Endodermal cell (in vitro differentiated cells): Measurements from ENCODE around the gene MBTD1. TPM values are rescaled to one million over a fixed set of nuclear protein-coding genes. Genes with fewer than 3 reads are reported as not detected.
A peak's percentile ranks its signal among the peaks of the same experiment; 100 is the strongest.
"Not testable (repeated sequence)": the region's sequence is repeated elsewhere in the genome, so short reads cannot be mapped to it uniquely, and the experiment has no call there.

ENCODE experiments used
- DNase-seq: peaks from one replicate; pipeline ENCODE4 v3.0.0-alpha.2; 2017
- H3K27ac ChIP-seq: 2 replicates; pipeline ENCODE4 v1.5.1; 2013; ENCODE audit warnings: mild to moderate bottlenecking, low read depth, low read length, moderate library complexity
- H3K27me3 ChIP-seq: 2 replicates; pipeline ENCODE4 v1.6.1; 2013; ENCODE audit warnings: mild to moderate bottlenecking, low read length, moderate library complexity; ENCODE audit not compliant: insufficient read depth, control insufficient read depth, poor library complexity, severe bottlenecking
- H3K36me3 ChIP-seq: 2 replicates; pipeline ENCODE4 v1.7.0; 2013; ENCODE audit warnings: mild to moderate bottlenecking, low read length, moderate library complexity; ENCODE audit not compliant: control insufficient read depth, insufficient read depth
- H3K4me1 ChIP-seq: one replicate; pipeline ENCODE4 v1.7.0; 2013; ENCODE audit warnings: low read length; ENCODE audit not compliant: control insufficient read depth, insufficient read depth
- H3K4me3 ChIP-seq: 2 replicates; pipeline ENCODE4 v1.5.1; 2013; ENCODE audit warnings: mild to moderate bottlenecking, low read length, moderate library complexity
- H3K9ac ChIP-seq: 2 replicates; pipeline ENCODE4 v1.6.1; 2013; ENCODE audit warnings: mild to moderate bottlenecking, low read length, moderate library complexity; ENCODE audit not compliant: poor library complexity, severe bottlenecking; ENCODE audit errors: extremely low read depth
- H3K9me3 ChIP-seq: 2 replicates; pipeline ENCODE4 v1.6.1; 2013; ENCODE audit warnings: mild to moderate bottlenecking, low read length, moderate library complexity; ENCODE audit not compliant: control insufficient read depth
- H3K27ac Mint-ChIP-seq: 2 replicates; pipeline ENCODE4 v1.8.0; 2020; ENCODE audit warnings: mixed read lengths
- H3K27me3 Mint-ChIP-seq: 2 replicates; pipeline ENCODE4 v1.8.0; 2021; ENCODE audit warnings: mild to moderate bottlenecking, mixed read lengths; ENCODE audit not compliant: insufficient read depth
- H3K36me3 Mint-ChIP-seq: 2 replicates; pipeline ENCODE4 v1.8.0; 2020; ENCODE audit warnings: low read depth, mixed read lengths
- H3K4me1 Mint-ChIP-seq: 2 replicates; pipeline ENCODE4 v1.8.0; 2020; ENCODE audit warnings: mixed read lengths
- H3K4me3 Mint-ChIP-seq: 2 replicates; pipeline ENCODE4 v1.8.0; 2020; ENCODE audit warnings: mild to moderate bottlenecking, moderate library complexity, mixed read lengths
- H3K9me3 Mint-ChIP-seq: 2 replicates; pipeline ENCODE4 v1.8.0; 2020; ENCODE audit warnings: mild to moderate bottlenecking, mixed read lengths
- WGBS, 2 experiments: methylation state at CpG; one replicate each; pipeline versions ENCODE4 v1.1.5 to v1.1.7; 2013; ENCODE audit warnings: missing lambda C conversion rate in 2 of 2, mixed read lengths in 1 of 2; ENCODE audit not compliant: insufficient coverage in 1 of 2, insufficient read length in 1 of 2; 5-methylcytosine and 5-hydroxymethylcytosine counted together
- total RNA-seq, 2 donors: library from RNA; stranded (reverse); fragmentation: NEBNext Ultra II Directional in 1 of 2; extraction: Animal tissue kit (Norgen Biotek cat#: 25700) in 1 of 2; gene quantifications; 2 replicates in 1 of 2; 3 replicates in 1 of 2; pipeline ENCODE4 v1.2.1, GENCODE V29; 2021
- TF ChIP-seq, protein P1 (sequence below): fragments of 200-600 bp; sonication (generic); conservative IDR thresholded peaks from 2 replicates; pipeline ENCODE4 v1.5.0; 2021; ENCODE audit warnings: antibody characterized with exemption, mild to moderate bottlenecking

Gene MBTD1
- total RNA-seq, 2 donors from 2014 or later = 33.6 to 37.7 TPM

- Histone ChIP-seq H3K4me3 (no peak overlapping the region), H3K27ac (no peak overlapping the region), H3K9me3 (no peaks in the 10 kb centered on the region), H3K4me1 (no peaks in the 10 kb centered on the region), H3K9ac (no peak overlapping the region), H3K27me3 (no peaks in the 10 kb centered on the region), H3K36me3 (peaks cover 37% of the 10 kb centered on the region)
- Mint-ChIP-seq H3K4me3 (no peak overlapping the region), H3K36me3 (peaks cover 28% of the 10 kb centered on the region), H3K27me3 (no peaks in the 10 kb centered on the region), H3K27ac (peak overlapping the region; percentile 7), H3K4me1 (peaks cover 20% of the 10 kb centered on the region), H3K9me3 (peaks cover 9% of the 10 kb centered on the region)
- peak; percentile 66 for DNase-seq
- 64 to 88% methylated on average over 4 to 10 of the region's 10 CpGs for WGBS, 2 experiments
- TF ChIP-seq, protein P1, sequence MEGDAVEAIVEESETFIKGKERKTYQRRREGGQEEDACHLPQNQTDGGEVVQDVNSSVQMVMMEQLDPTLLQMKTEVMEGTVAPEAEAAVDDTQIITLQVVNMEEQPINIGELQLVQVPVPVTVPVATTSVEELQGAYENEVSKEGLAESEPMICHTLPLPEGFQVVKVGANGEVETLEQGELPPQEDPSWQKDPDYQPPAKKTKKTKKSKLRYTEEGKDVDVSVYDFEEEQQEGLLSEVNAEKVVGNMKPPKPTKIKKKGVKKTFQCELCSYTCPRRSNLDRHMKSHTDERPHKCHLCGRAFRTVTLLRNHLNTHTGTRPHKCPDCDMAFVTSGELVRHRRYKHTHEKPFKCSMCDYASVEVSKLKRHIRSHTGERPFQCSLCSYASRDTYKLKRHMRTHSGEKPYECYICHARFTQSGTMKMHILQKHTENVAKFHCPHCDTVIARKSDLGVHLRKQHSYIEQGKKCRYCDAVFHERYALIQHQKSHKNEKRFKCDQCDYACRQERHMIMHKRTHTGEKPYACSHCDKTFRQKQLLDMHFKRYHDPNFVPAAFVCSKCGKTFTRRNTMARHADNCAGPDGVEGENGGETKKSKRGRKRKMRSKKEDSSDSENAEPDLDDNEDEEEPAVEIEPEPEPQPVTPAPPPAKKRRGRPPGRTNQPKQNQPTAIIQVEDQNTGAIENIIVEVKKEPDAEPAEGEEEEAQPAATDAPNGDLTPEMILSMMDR = peak; percentile 89
These were observed 38.9 kb upstream of the MBTD1 start for GRCh38 chr17:51298508-51299371.

DNA sequence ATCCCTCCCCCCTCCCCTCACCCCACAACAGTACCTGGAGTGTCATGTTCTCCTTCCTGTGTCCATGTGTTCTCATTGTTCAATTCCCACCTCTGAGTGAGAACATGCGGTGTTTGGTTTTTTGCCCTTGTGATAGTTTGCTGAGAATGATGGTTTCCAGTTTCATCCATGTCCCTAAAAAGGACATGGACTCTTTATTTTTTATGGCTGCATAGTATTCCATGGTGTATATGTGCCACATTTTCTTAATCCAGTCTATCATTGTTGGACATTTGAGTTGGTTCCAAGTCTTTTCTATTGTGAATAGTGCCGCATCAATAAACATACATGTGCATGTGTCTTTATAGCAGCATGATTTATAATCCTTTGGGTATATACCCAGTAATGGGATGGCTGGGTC, 34.5 kb upstream of the MBTD1 start:
- not testable (repeated sequence) for H3K4me3 Mint-ChIP-seq, DNase-seq, H3K9ac ChIP-seq, H3K27ac ChIP-seq, H3K4me3 ChIP-seq, H3K4me1 ChIP-seq, H3K27me3 ChIP-seq, H3K27ac Mint-ChIP-seq, H3K9me3 Mint-ChIP-seq, H3K9me3 ChIP-seq, H3K27me3 Mint-ChIP-seq, H3K4me1 Mint-ChIP-seq
- WGBS, 2 experiments = 100% methylated on average over 1 to 2 of the region's 2 CpGs
- H3K36me3 ChIP-seq = peaks cover 71% of the 10 kb centered on the region
- peaks cover 54% of the 10 kb centered on the region for H3K36me3 Mint-ChIP-seq

DNA sequence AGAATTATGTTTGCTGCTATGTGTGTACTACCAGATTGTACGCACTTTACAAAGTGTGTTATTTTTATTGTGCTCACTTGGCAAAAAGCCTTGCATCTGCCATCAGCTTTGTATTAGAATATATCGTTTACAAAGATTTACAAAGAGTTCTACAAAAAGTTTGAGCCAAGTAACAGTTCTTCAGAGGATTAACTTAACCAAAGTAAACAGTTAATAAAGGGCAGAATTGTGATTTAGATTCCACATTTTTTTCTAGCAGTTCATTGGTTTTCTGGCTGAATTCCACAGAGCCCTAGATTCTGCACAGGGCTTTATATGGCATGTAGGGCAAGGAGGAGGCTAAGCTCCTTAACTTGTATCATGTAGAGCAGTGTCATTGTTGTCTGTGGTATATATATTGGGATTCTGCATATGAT, 29.9 kb upstream of the MBTD1 start:
- Mint-ChIP-seq H3K27ac (no peak overlapping the region), H3K9me3 (peaks cover 5% of the 10 kb centered on the region), H3K36me3 (peaks cover 67% of the 10 kb centered on the region), H3K4me1 (peaks cover 5% of the 10 kb centered on the region), H3K4me3 (no peak overlapping the region), H3K27me3 (no peaks in the 10 kb centered on the region)
- DNase-seq = no peak
- no peaks in the 10 kb centered on the region for H3K4me1 ChIP-seq
- WGBS, 2 experiments = 99 to 100% methylated on average over 2 of the region's 2 CpGs
- peaks cover 90% of the 10 kb centered on the region for H3K36me3 ChIP-seq
- TF ChIP-seq, protein P1 = no peak
- no peaks in the 10 kb centered on the region for H3K27me3 ChIP-seq
- no peaks in the 10 kb centered on the region for H3K9me3 ChIP-seq
- no peak overlapping the region for H3K9ac ChIP-seq
- H3K27ac ChIP-seq = no peak overlapping the region
- no peak overlapping the region for H3K4me3 ChIP-seq
